Stimulated activated CD4-positive, alpha-beta T cell treated with anti-CD3 and anti-CD28 coated beads, TNF-alpha, amount 100 ng/mL, for 1 hour (primary cell): ENCODE results near the gene ZBTB7A.
A peak's percentile ranks its signal among the peaks of the same experiment; 100 is the strongest.

ENCODE experiments used
- DNase-seq, 3 donors: peaks; one replicate each; pipeline ENCODE4 v3.0.0-alpha.2; 2020; ENCODE audit warnings: low read depth in 3 of 3, low spot score in 1 of 3

ZBTB7A gene

GRCh38 chr19:4069331-4069959 is 2.7 kb upstream of the ZBTB7A start:
- DNase-seq: no peak

GRCh38 chr19:4068047-4068966 is 1.6 kb upstream of the ZBTB7A start:
- no peak for DNase-seq

GRCh38 chr19:4067396-4068046 is 822 bp upstream of the ZBTB7A start:
- no peak for DNase-seq

- DNase-seq: peak in 1 of 3 donors; percentile 45
These were observed 508 bp downstream of the ZBTB7A start for GRCh38 chr19:4066176-4066606.

- peak; percentile 92 to 97 (median 96) for DNase-seq
These were observed 1.1 kb downstream of the ZBTB7A start for GRCh38 chr19:4065430-4066175.

GRCh38 chr19:4064496-4065260 is 2.0 kb downstream of the ZBTB7A start:
- DNase-seq: no peak

- DNase-seq: no peak
These were observed 2.6 kb downstream of the ZBTB7A start for GRCh38 chr19:4064149-4064495.

- no peak for DNase-seq
These were observed 3.1 kb downstream of the ZBTB7A start for GRCh38 chr19:4063369-4064148.

GRCh38 chr19:4062419-4063368 is 4.0 kb downstream of the ZBTB7A start:
- DNase-seq: no peak

- no peak for DNase-seq
These were observed 4.8 kb downstream of the ZBTB7A start for GRCh38 chr19:4061683-4062418.

GRCh38 chr19:4061178-4061682 is 5.5 kb downstream of the ZBTB7A start:
- no peak for DNase-seq

- no peak for DNase-seq
These were observed 6.0 kb downstream of the ZBTB7A start for GRCh38 chr19:4060621-4061177.

- no peak for DNase-seq
These were observed 6.6 kb downstream of the ZBTB7A start for GRCh38 chr19:4059891-4060620.

GRCh38 chr19:4059453-4059871 is 7.2 kb downstream of the ZBTB7A start:
- no peak for DNase-seq

GRCh38 chr19:4058693-4059452 is 7.8 kb downstream of the ZBTB7A start:
- DNase-seq: no peak
